HEK293 (cell line): ENCODE results near the gene WRNIP1.
A peak's percentile ranks its signal among the peaks of the same experiment; 100 is the strongest.

Experiments used
- CTCF ChIA-PET: fragments of 350-600 bp; formaldehyde crosslinking; extraction: SDS; loops from one replicate; lab custom pipeline; 2021; ENCODE audit warnings: antibody characterized with exemption; lab: Yijun Ruan, JAX
- POLR2A ChIA-PET: fragments of 300-600 bp; formaldehyde crosslinking; extraction: SDS; loops from one replicate; lab custom pipeline; 2020; ENCODE audit warnings: antibody characterized with exemption, inconsistent platforms; lab: Yijun Ruan, JAX
- H3K27ac ChIP-seq: fragments of 200-500 bp; sonication (Bioruptor generic); 2 replicates; pipeline ENCODE4 v1.5.1; 2014; ENCODE audit warnings: low read depth, low read length, control low read depth, inconsistent platforms; ENCODE audit errors: extremely low read depth
- H3K36me3 ChIP-seq, 2 experiments: fragments of 200-500 bp in 1 of 2; sonication (Bioruptor generic) in 1 of 2; 1 replicate in 1 of 2; 2 replicates in 1 of 2; pipeline ENCODE4 v1.5.1; 2014 to 2017; ENCODE audit warnings: inconsistent platforms in 2 of 2, low read length in 2 of 2; ENCODE audit not compliant: control insufficient read depth in 2 of 2, insufficient read depth in 1 of 2
- H3K4me1 ChIP-seq: fragments of 200-500 bp; sonication (Bioruptor generic); 2 replicates; pipeline ENCODE4 v1.5.1; 2014; ENCODE audit warnings: mild to moderate bottlenecking, low read length, inconsistent platforms; ENCODE audit not compliant: control insufficient read depth, insufficient read depth
- H3K4me3 ChIP-seq: 2 replicates; pipeline ENCODE4 v1.5.1; 2011; ENCODE audit warnings: low read depth, mild to moderate bottlenecking, control low read depth, low read length, moderate library complexity
- H3K9me3 ChIP-seq: fragments of 200-500 bp; sonication (Bioruptor generic); 2 replicates; pipeline ENCODE4 v1.5.1; 2014; ENCODE audit warnings: low read depth, low read length, inconsistent platforms; ENCODE audit not compliant: control insufficient read depth, insufficient read depth
- KLF1 ChIP-seq: fragments of 450-650 bp; formaldehyde crosslinking; IDR thresholded peaks from 2 replicates; pipeline ENCODE4 v1.5.1; 2016; ENCODE audit warnings: missing biosample characterization, missing genetic modification characterization
- KLF8 ChIP-seq: fragments of 450-650 bp; formaldehyde crosslinking; IDR thresholded peaks from 2 replicates; pipeline ENCODE4 v1.5.1; 2016; ENCODE audit warnings: missing biosample characterization, missing genetic modification characterization
- PBX3 ChIP-seq: sonication (generic); formaldehyde crosslinking; IDR thresholded peaks from 2 replicates; pipeline ENCODE4 v1.8.1; 2022; ENCODE audit warnings: mild to moderate bottlenecking, moderate library complexity, missing genetic modification reagents
- PRDM10 ChIP-seq: fragments of 450-650 bp; formaldehyde crosslinking; IDR thresholded peaks from 2 replicates; pipeline ENCODE4 v1.5.1; 2016; ENCODE audit warnings: missing biosample characterization, missing genetic modification characterization
- SCRT2 ChIP-seq: fragments of 450-650 bp; formaldehyde crosslinking; IDR thresholded peaks from 2 replicates; pipeline ENCODE4 v1.5.1; 2016; ENCODE audit warnings: missing biosample characterization, missing genetic modification characterization
- SP2 ChIP-seq: fragments of 450-650 bp; formaldehyde crosslinking; IDR thresholded peaks from 2 replicates; pipeline ENCODE4 v1.5.1; 2016; ENCODE audit warnings: missing biosample characterization, missing genetic modification characterization
- SP7 ChIP-seq: fragments of 450-650 bp; formaldehyde crosslinking; IDR thresholded peaks from 2 replicates; pipeline ENCODE4 v1.5.1; 2016; ENCODE audit warnings: missing biosample characterization, missing genetic modification characterization
- ZBTB7A ChIP-seq: fragments of 450-650 bp; formaldehyde crosslinking; IDR thresholded peaks from 2 replicates; pipeline ENCODE4 v1.5.1; 2016; ENCODE audit warnings: low read depth, missing biosample characterization, missing genetic modification characterization
- ZNF169 ChIP-seq: fragments of 450-650 bp; formaldehyde crosslinking; IDR thresholded peaks from 2 replicates; pipeline ENCODE4 v1.5.1; 2016; ENCODE audit warnings: missing biosample characterization, missing genetic modification characterization
- ZNF184 ChIP-seq: fragments of 450-650 bp; IDR thresholded peaks from 2 replicates; pipeline ENCODE4 v1.5.1; 2018; ENCODE audit warnings: missing biosample characterization, mild to moderate bottlenecking, missing genetic modification characterization
- ZNF2 ChIP-seq: fragments of 450-650 bp; formaldehyde crosslinking; IDR thresholded peaks from 2 replicates; pipeline ENCODE4 v1.5.1; 2016; ENCODE audit warnings: missing biosample characterization, missing genetic modification characterization
- ZNF324 ChIP-seq: fragments of 450-650 bp; formaldehyde crosslinking; IDR thresholded peaks from 2 replicates; pipeline ENCODE4 v1.5.1; 2016; ENCODE audit warnings: missing biosample characterization, missing genetic modification characterization
- ZNF335 ChIP-seq: fragments of 450-650 bp; formaldehyde crosslinking; conservative IDR thresholded peaks from 2 replicates; pipeline ENCODE4 v1.5.1; 2016; ENCODE audit warnings: missing biosample characterization, missing genetic modification characterization
- ZNF423 ChIP-seq: fragments of 450-650 bp; formaldehyde crosslinking; IDR thresholded peaks from 2 replicates; pipeline ENCODE4 v1.5.1; 2016; ENCODE audit warnings: missing biosample characterization, missing genetic modification characterization
- ZNF600 ChIP-seq: fragments of 450-650 bp; formaldehyde crosslinking; IDR thresholded peaks from 2 replicates; pipeline ENCODE4 v1.5.1; 2016; ENCODE audit warnings: missing biosample characterization, missing genetic modification characterization
- ZNF624 ChIP-seq: fragments of 450-650 bp; formaldehyde crosslinking; IDR thresholded peaks from 2 replicates; pipeline ENCODE4 v1.5.1; 2017; ENCODE audit warnings: missing biosample characterization, missing genetic modification characterization
- ZNF629 ChIP-seq: fragments of 450-650 bp; formaldehyde crosslinking; IDR thresholded peaks from 2 replicates; pipeline ENCODE4 v1.5.1; 2017; ENCODE audit warnings: missing biosample characterization, missing genetic modification characterization
- ZNF658 ChIP-seq: fragments of 450-650 bp; formaldehyde crosslinking; IDR thresholded peaks from 2 replicates; pipeline ENCODE4; 2016; ENCODE audit warnings: missing biosample characterization, missing genetic modification characterization
- ZNF660 ChIP-seq: fragments of 450-650 bp; IDR thresholded peaks from 2 replicates; pipeline ENCODE4 v1.5.1; 2018; ENCODE audit warnings: missing biosample characterization, mild to moderate bottlenecking, missing genetic modification characterization
- ZNF664 ChIP-seq: fragments of 450-650 bp; formaldehyde crosslinking; IDR thresholded peaks from 2 replicates; pipeline ENCODE4 v1.5.1; 2016; ENCODE audit warnings: missing biosample characterization, missing genetic modification characterization
- TF ChIP-seq, protein P1 (sequence below): fragments of 450-650 bp; formaldehyde crosslinking; IDR thresholded peaks from 2 replicates; pipeline ENCODE4 v1.5.1; 2016; ENCODE audit warnings: missing biosample characterization, missing genetic modification characterization
- TF ChIP-seq, protein P2 (sequence below): fragments of 450-650 bp; formaldehyde crosslinking; IDR thresholded peaks from 2 replicates; pipeline ENCODE4 v1.5.1; 2016; ENCODE audit warnings: missing biosample characterization, missing genetic modification characterization
- TF ChIP-seq, protein P3 (sequence below): fragments of 450-650 bp; formaldehyde crosslinking; IDR thresholded peaks from 2 replicates; pipeline ENCODE4 v1.5.1; 2016; ENCODE audit warnings: missing biosample characterization, missing genetic modification characterization
- TF ChIP-seq, protein P4 (sequence below): fragments of 450-650 bp; formaldehyde crosslinking; IDR thresholded peaks from 2 replicates; pipeline ENCODE4 v1.5.1; 2016; ENCODE audit warnings: missing biosample characterization, missing genetic modification characterization
- TF ChIP-seq, protein P5 (sequence below): fragments of 450-650 bp; formaldehyde crosslinking; IDR thresholded peaks from 2 replicates; pipeline ENCODE4 v1.5.1; 2016; ENCODE audit warnings: missing biosample characterization, missing genetic modification characterization

WRNIP1 gene

DNA sequence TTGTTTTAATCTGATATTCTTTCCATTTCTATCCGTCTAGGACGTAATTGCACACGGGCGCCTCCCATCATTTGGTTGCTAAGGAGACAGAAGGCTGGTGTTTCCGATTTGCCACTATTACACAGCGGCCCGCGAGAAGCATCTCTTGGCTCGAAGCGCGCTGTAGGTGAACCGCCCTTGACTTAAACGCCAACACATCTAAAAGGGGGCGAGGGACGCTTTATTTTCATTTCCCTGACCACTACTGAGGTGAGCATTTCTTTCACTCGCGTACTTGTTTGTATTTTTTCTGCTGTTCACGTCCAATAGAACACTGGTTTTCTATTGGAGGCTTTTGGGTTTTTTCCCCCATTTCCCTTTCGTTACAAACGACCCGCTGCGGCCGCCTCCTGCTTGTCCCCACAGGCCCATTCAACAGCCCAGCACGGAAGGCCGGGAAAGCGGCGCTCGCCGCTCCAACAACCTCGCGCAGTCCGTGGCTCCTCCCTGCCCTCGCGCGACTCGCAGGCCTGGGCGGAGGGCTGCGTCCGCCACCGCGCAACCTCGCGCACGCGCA, 505 bp upstream of the WRNIP1 start:
- no peaks in the 10 kb centered on the region for H3K9me3 ChIP-seq
- ChIA-PET POLR2A (interaction anchor here (0.6 to 1.6 kb wide), 13 partner anchors 13 to 1154 kb away, joined by 3 to 6 read pairs (median 4); partner anchors contain the start of genes NQO2, RIPK1 and SERPINB1), CTCF (interaction anchor here (0.8 to 3.8 kb wide), 4 partner anchors 14 to 501 kb away, joined by 3 to 51 read pairs (median 4); partner anchors contain the start of gene MYLK4)
- H3K36me3 ChIP-seq: peaks cover 0 to 6% of the 10 kb centered on the region in 2 experiments; a peak in 1 of 3 replicates
- peaks cover 17% of the 10 kb centered on the region for H3K4me1 ChIP-seq
- H3K27ac ChIP-seq: peak overlapping the region; percentile 63
- peak overlapping the region; percentile 43 for H3K4me3 ChIP-seq
- TF ChIP-seq PRDM10 (tag by site-specific recombination): peak; percentile 74
- TF ChIP-seq KLF1 (tag by site-specific recombination): peak; percentile 38
- peak; percentile 66 for TF ChIP-seq ZNF600 (tag by site-specific recombination)
- TF ChIP-seq SP7: 0 out of 2 replicates have a peak, but pooled peaks have one; percentile 55
- TF ChIP-seq, protein P1, sequence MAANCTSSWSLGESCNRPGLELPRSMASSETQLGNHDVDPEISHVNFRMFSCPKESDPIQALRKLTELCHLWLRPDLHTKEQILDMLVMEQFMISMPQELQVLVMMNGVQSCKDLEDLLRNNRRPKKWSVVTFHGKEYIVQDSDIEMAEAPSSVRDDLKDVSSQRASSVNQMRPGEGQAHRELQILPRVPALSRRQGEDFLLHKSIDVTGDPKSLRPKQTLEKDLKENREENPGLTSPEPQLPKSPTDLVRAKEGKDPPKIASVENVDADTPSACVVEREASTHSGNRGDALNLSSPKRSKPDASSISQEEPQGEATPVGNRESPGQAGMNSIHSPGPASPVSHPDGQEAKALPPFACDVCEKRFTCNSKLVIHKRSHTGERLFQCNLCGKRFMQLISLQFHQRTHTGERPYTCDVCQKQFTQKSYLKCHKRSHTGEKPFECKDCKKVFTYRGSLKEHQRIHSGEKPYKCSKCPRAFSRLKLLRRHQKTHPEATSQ (tag by site-specific recombination): 0 out of 2 replicates have a peak, but pooled peaks have one; percentile 37
- TF ChIP-seq KLF8 (tag by site-specific recombination): peak; percentile 15; the same call in 1 of the 2 replicates
- no peak for TF ChIP-seq ZNF624 (tag by site-specific recombination)
- no peak for TF ChIP-seq PBX3 (CRISPR knock-in tag)
- TF ChIP-seq ZNF335 (tag by site-specific recombination): peak; percentile 88
- no peak for TF ChIP-seq ZNF658
- TF ChIP-seq ZNF660 (tag by site-specific recombination): 0 out of 2 replicates have a peak, but pooled peaks have one; percentile 32
- TF ChIP-seq ZBTB7A (tag by site-specific recombination): 0 out of 2 replicates have a peak, but pooled peaks have one; percentile 25
- TF ChIP-seq ZNF169 (tag by site-specific recombination): no peak
- no peak for TF ChIP-seq ZNF664
- TF ChIP-seq, protein P2, sequence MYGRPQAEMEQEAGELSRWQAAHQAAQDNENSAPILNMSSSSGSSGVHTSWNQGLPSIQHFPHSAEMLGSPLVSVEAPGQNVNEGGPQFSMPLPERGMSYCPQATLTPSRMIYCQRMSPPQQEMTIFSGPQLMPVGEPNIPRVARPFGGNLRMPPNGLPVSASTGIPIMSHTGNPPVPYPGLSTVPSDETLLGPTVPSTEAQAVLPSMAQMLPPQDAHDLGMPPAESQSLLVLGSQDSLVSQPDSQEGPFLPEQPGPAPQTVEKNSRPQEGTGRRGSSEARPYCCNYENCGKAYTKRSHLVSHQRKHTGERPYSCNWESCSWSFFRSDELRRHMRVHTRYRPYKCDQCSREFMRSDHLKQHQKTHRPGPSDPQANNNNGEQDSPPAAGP (tag by site-specific recombination): 0 out of 2 replicates have a peak, but pooled peaks have one; percentile 24
- TF ChIP-seq SP2 (tag by site-specific recombination): 0 out of 2 replicates have a peak, but pooled peaks have one; percentile 41
- TF ChIP-seq ZNF629 (tag by site-specific recombination): peak; percentile 29; the same call in 1 of the 2 replicates
- TF ChIP-seq, protein P3, sequence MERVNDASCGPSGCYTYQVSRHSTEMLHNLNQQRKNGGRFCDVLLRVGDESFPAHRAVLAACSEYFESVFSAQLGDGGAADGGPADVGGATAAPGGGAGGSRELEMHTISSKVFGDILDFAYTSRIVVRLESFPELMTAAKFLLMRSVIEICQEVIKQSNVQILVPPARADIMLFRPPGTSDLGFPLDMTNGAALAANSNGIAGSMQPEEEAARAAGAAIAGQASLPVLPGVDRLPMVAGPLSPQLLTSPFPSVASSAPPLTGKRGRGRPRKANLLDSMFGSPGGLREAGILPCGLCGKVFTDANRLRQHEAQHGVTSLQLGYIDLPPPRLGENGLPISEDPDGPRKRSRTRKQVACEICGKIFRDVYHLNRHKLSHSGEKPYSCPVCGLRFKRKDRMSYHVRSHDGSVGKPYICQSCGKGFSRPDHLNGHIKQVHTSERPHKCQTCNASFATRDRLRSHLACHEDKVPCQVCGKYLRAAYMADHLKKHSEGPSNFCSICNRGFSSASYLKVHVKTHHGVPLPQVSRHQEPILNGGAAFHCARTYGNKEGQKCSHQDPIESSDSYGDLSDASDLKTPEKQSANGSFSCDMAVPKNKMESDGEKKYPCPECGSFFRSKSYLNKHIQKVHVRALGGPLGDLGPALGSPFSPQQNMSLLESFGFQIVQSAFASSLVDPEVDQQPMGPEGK (tag by site-specific recombination): peak; percentile 58; the same call in 1 of the 2 replicates
- peak; percentile 73 for TF ChIP-seq SCRT2 (tag by site-specific recombination)
- TF ChIP-seq, protein P4, sequence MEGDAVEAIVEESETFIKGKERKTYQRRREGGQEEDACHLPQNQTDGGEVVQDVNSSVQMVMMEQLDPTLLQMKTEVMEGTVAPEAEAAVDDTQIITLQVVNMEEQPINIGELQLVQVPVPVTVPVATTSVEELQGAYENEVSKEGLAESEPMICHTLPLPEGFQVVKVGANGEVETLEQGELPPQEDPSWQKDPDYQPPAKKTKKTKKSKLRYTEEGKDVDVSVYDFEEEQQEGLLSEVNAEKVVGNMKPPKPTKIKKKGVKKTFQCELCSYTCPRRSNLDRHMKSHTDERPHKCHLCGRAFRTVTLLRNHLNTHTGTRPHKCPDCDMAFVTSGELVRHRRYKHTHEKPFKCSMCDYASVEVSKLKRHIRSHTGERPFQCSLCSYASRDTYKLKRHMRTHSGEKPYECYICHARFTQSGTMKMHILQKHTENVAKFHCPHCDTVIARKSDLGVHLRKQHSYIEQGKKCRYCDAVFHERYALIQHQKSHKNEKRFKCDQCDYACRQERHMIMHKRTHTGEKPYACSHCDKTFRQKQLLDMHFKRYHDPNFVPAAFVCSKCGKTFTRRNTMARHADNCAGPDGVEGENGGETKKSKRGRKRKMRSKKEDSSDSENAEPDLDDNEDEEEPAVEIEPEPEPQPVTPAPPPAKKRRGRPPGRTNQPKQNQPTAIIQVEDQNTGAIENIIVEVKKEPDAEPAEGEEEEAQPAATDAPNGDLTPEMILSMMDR (tag by site-specific recombination): no peak
- TF ChIP-seq ZNF423 (tag by site-specific recombination): no peak
- TF ChIP-seq, protein P5, sequence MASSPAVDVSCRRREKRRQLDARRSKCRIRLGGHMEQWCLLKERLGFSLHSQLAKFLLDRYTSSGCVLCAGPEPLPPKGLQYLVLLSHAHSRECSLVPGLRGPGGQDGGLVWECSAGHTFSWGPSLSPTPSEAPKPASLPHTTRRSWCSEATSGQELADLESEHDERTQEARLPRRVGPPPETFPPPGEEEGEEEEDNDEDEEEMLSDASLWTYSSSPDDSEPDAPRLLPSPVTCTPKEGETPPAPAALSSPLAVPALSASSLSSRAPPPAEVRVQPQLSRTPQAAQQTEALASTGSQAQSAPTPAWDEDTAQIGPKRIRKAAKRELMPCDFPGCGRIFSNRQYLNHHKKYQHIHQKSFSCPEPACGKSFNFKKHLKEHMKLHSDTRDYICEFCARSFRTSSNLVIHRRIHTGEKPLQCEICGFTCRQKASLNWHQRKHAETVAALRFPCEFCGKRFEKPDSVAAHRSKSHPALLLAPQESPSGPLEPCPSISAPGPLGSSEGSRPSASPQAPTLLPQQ: peak; percentile 60; the same call in 1 of the 2 replicates
- TF ChIP-seq ZNF2 (tag by site-specific recombination): peak; percentile 48; the same call in 1 of the 2 replicates
- 0 out of 2 replicates have a peak, but pooled peaks have one; percentile 30 for TF ChIP-seq ZNF184 (tag by site-specific recombination)
- 0 out of 2 replicates have a peak, but pooled peaks have one; percentile 61 for TF ChIP-seq ZNF324 (tag by site-specific recombination)
